IPS-11a (cell line): Measurements from ENCODE around the gene INPP1.

ENCODE experiments used
- H3K4me3 ChIP-seq: one replicate; pipeline ENCODE4 v1.5.1; 2013; ENCODE audit warnings: low read depth, low read length, control low read depth

Gene INPP1

DNA sequence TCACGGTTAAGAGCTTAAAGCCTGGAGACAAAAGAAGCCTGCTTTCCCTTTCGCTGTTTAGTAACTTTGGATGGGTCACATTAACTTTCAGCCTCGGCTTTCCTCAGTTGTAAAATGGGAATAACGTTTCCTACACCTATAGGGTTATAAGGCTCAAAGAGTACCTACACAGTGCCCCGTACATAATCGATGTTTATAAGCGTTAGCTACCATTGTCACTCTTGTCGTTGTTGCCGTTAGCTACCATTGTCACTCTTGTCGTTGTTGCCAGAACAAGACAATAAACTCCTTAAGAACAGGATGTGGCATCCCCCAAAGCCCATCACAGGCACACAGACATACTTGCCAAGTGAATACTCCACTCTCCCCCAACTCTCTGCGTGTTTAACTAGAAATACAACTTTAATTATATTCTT is 63.9 kb downstream of the INPP1 start:
- H3K4me3 ChIP-seq = peak overlapping the region; percentile 70

DNA sequence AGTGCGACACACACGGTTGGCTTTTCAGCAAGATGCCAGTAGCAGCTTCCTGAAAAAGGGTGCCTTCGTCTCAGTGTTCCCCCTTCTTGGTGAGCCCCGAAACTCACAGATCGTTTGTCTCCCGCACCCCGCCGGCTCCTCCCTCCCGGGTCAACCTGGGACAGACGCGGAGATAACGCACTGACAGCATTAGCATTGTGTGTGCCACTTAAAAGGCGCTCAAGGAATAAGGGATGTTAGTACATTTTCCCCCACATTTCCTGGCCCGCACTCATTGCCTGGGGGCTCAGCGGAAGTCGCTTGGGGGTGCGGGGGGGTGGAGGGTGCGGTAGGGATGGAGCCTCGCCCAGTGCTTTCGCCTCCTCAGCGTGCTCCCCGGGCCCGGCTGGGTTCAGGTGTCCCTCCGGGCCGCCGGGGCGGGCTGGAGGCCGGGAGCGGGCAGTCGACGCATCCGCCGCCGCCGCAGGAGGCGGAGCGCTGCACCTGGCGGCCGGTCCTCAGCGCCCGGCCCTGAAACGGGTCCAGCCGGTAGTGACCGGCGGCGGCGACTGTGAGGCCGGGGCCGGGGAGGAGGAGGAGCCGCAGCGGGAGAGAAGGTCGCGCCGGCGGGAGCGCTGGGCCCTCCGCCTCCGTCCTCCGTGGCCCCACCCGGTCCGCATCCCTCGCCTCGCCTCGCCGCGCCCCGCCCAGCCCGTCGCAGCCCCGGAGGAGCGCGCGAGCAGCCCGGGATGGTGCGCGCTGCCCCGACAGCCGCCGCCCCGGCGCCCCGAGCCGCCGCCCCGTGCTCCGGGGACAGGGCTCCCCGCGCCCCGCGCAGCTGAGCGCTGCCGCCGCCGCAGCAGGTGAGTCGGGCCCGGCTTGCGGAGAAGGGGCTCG is 64.5 kb downstream of the INPP1 start, which contains the start of gene MFSD6:
Gene MFSD6, plus strand, starts transcription at position 694 of the 876 bp plus-strand sequence. CDS start 27,675 bp downstream, outside the sequence.
- H3K4me3 ChIP-seq = peak within 1 kb of the TSS; percentile 70

DNA sequence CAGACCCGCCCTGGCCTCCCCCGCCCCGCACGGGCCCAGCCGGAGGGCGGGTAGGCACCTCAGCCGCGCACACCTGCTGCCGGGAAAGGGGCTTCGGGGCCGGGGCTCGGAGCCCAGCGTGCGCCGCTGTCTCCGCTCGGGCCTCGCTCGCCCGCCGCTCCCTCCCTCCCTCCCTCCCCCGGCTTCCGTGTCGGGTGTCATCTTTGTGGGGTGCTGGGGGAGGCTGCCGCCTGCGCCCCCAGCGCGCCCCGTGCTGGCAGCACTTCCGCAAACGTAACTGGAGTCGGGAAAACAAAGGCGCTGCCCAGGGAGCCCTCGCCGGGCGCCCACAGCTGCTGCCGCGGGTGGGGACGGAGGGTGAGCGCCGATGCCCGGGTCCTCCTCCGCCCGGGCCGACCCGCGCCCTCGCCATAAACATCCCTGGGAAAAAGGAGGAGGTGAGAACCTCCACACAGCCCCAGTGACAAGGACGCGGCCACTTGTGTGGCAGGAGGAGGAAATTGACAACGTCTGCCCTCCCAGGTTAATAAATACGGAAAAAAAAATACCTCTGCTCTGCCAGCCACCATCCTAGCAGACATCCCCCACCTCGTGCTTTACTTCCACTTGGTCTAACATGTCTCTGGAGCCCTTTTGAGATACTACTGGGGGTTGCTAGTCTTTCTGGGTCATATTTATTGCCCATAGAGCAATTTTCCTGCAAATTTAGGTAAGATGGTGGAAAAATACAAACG is 65.3 kb downstream of the INPP1 start:
- H3K4me3 ChIP-seq = peak overlapping the region; percentile 70

DNA sequence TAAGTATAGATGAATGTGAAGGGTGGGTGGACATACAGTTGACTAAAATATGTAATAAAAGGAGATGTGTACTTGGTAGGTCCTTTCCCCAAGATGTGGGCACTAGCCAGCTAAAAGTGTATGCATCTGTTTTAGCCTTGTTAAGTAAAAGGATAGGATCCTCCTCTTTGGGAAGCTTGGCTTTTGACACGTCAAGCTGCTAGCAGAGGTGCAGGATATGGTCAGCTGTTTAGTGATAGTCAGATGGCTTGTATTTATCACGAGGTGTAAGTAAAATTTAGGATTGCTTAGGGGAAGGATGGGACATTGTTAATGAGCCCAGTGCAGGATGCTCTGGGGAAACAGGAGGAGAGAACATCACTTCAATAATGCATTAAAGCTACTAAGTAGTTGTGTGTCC is 66.2 kb downstream of the INPP1 start:
- H3K4me3 ChIP-seq = no peak overlapping the region

DNA sequence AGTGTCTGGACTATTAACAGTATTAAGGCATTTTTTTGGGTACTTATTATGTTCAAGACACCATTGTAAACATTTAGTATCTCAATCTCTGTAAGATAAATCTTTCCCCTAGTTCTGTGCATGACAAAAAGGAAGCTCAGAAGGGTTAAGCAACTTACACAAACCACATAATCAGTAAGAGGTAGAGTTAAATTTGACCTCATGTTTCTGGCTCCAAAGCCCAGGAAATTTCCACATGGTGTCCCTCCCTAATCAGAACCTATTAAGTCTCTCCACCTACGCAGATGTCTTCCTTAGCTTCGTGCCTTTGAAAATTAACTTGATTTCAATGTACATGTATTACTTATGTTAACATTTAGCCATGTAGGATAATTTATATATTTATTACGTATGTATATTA is 66.8 kb downstream of the INPP1 start:
- no peak overlapping the region for H3K4me3 ChIP-seq

DNA sequence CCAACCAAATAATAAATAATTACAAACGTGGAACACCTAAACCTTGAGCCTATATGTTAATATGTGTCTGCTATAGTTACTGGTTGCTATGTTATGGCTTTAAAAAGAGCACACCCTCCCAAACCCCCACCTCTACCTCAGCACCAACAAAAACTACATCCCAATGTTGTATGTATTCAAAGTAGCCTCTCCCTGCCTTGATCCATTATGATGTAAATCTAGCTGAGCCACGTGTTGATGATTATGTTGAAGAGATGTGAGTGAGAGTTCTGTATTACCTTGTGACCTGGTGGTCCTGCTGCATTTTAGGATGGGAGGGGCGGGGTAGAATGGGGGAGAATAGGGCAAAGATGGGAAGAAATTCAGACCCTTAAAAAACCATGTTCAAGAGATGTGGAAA is 69.6 kb downstream of the INPP1 start:
- H3K4me3 ChIP-seq = no peak overlapping the region

DNA sequence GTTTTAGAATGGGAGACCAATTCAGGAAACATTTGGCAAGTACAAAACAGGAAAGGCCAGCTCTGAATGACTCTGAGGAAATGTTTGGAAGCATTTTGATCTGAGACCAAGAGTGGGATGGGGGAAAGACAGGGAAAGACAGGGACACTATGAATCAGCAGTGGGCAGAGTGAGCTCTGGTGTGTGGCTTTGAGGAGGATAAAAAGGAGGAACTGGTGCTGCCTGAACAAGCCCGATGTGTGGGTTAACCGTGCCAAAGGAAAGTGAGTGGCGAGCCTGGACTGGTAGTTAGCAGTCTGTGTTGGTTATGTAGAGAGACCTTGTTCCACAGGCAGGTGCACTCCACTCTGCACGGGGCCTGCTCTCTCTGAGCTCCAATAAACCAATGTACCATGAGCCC is 70.0 kb downstream of the INPP1 start:
- no peak overlapping the region for H3K4me3 ChIP-seq

DNA sequence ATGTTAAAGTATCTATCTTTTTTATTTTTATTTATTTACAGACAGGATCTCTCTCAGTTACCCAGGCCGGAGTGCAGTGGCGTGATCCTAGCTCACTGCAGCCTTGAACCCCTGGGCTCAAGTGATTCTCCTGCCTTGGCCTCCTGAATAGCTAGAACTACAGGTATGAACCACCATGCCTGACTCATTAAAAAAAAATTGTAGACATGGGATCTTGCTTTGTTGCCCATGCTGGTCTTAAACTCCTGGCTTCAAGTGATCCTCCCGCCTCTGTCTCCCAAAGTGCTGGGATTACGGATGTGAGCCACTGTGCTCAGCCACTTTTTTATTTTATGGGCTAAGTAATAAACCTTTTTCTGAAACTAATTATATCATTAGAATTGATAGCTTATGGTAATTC is 71.9 kb downstream of the INPP1 start:
- no peak overlapping the region for H3K4me3 ChIP-seq

DNA sequence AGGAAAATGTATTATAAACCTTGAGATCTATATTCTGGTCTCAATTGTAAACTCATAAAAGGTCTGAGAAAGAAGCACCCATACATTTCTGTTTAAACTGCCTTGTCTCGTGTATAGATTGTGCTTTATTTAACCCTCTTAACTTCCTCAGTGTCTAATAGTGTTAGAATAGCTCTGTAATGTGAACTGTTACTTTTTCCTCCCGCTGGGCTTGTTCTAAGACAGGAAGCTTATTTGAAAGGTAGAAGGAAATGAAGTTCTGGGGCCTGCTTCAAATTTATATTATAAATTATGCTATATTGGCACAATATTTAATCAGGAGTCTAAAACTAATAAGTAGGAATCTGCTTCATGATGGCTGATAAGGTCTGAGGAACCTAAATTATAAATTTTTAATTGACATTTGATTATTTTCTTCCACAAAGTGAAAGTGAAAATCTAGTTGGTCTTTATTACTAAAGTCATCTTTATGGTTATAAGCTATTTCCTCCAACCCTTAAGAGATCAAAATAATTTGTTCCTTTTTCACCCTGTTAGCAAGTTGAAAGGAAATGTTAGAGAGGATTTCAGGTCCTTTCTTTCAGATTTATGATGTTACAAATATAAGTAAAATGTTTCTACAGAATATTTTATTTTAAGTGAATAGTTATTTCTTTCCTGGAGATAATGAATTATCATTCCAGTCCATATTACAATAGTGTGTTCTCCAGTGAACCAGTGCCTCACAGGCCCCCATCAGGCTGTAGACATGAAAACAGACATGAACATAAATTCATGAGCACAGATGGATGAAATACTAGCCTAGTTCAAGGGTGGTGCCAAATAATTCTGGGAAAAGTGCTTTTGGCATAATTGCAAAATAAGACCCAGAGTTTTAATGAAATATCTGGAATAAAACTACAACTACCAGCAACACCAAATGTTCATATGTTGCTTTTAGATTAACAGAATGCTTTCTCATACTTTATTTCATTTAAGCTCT is 72.7 kb downstream of the INPP1 start:
- no peak overlapping the region for H3K4me3 ChIP-seq

DNA sequence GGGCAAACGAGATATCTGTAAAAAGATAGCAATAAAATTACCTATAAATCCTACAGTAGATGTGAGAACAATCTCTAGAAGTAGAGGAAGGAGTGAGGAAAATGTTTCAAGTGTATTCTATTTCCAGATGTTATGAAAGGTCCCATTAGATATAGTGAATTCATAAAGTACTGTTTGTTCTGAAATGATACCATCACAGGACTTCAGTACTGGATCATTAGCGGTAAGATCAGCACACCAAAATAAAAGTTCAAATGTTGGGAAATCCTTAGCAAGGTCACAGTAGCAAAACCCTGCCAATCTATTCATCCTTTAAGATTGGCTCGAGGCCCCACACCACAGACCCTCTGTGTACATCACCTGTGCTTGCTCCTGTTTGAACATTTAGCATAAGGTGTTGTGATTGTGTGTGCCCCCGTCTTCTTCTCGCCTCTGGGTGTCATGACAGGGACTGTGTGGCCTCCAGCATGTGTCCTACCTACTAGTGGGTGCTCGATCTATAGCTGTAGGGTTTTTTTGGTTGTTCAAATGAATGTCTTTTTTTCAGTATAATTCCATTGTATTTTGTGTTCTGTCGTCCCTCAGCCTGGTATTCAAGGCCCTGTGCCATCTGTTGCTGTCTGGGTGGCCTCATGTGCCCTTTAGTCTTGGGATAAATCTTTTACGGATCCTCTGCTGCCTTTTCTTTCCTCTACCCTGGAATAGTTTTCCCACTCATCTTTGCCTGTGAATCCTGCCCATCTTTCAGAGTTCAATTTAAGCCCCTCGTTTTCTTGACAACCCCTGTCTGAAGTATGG is 73.9 kb downstream of the INPP1 start:
- no peak overlapping the region for H3K4me3 ChIP-seq

DNA sequence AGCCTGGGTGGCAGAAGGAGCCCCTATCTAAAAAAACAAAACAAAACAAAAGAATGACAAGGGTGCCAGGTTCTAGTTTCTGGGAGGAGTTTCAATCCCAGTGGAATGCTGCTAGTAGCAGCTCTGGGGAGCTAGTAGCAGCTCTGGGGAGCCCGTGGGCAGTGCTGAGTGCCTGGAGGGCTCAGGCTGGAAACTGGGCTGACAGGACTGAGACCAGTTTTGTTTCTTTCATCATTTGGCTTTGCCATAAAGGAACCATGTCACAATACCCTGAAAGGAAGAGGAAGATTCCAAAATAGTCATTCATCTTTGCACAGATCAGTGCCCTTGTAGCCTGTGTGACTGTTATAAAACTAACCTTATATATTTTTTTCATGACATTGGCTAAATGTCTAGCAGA is 75.3 kb downstream of the INPP1 start:
- no peak overlapping the region for H3K4me3 ChIP-seq

DNA sequence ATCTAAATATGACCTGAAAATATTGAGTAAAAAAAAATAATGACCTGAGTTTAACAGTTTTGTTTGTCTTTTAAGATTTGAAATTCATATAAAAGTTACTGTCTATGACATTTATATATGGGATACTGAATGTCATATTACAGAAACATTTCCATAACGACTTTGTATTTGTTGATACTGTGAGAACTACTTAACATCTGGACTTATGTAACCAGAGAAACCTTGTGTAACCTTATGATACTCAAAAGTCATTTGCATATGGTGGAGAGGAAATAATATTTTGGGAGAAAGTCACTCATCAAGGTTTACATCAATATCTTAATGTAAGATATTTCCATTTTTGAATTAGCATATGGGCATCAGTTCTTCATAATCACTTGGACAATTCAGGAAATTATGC is 77.4 kb downstream of the INPP1 start:
- H3K4me3 ChIP-seq = no peak overlapping the region
